HepG2 (cell line): ENCODE measurements around the gene YBX2. TPM values are rescaled to one million over a fixed set of nuclear protein-coding genes. Genes with fewer than 3 reads are reported as not detected.

ENCODE experiments used
- ADNP ChIP-seq: sonication (generic); formaldehyde crosslinking; IDR thresholded peaks from 2 replicates; pipeline ENCODE4 v1.4.0; 2020; ENCODE audit warnings: missing genetic modification reagents
- BCL3 ChIP-seq: sonication (generic); formaldehyde crosslinking; IDR thresholded peaks from 2 replicates; pipeline ENCODE4 v1.5.1; 2020; ENCODE audit warnings: mild to moderate bottlenecking, missing genetic modification reagents, moderate library complexity
- BORCS8-MEF2B ChIP-seq: sonication (generic); formaldehyde crosslinking; IDR thresholded peaks from 2 replicates; pipeline ENCODE4 v1.8.0; 2022; ENCODE audit warnings: mild to moderate bottlenecking, missing genetic modification reagents
- CREB1 ChIP-seq, 2 experiments: fragments of 450-650 bp in 1 of 2; IDR thresholded peaks; 2 replicates each; pipeline ENCODE4 v1.6.1; 2016 to 2017; ENCODE audit warnings: control low read depth in 1 of 2, mild to moderate bottlenecking in 1 of 2, missing compliant biosample characterization in 1 of 2, missing genetic modification characterization in 1 of 2
- HIVEP1 ChIP-seq: sonication (generic); formaldehyde crosslinking; IDR thresholded peaks from 2 replicates; pipeline ENCODE4 v1.4.0; 2020; ENCODE audit warnings: mild to moderate bottlenecking, missing genetic modification reagents
- HNF4A ChIP-seq: sonication (generic); formaldehyde crosslinking; IDR thresholded peaks from 2 replicates; pipeline ENCODE4 v1.4.0; 2020; ENCODE audit warnings: missing genetic modification reagents
- HNRNPK ChIP-seq: fragments of 200-400 bp; formaldehyde crosslinking; IDR thresholded peaks from 2 replicates; pipeline ENCODE4 v1.6.1; 2018; ENCODE audit warnings: low read length, low read depth, moderate library complexity, mild to moderate bottlenecking; ENCODE audit not compliant: poor library complexity, severe bottlenecking
- IRF9 ChIP-seq: sonication (generic); formaldehyde crosslinking; IDR thresholded peaks from 2 replicates; pipeline ENCODE4 v1.8.0; 2022; ENCODE audit warnings: missing genetic modification reagents, mild to moderate bottlenecking, borderline replicate concordance
- KLF12 ChIP-seq: sonication (generic); formaldehyde crosslinking; IDR thresholded peaks from 2 replicates; pipeline ENCODE4 v1.4.0; 2020; ENCODE audit warnings: missing genetic modification reagents, borderline replicate concordance
- MTERF4 ChIP-seq: sonication (generic); formaldehyde crosslinking; IDR thresholded peaks from 2 replicates; pipeline ENCODE4 v1.8.0; 2023; ENCODE audit warnings: mild to moderate bottlenecking, missing genetic modification reagents
- MXD1 ChIP-seq: sonication (generic); formaldehyde crosslinking; IDR thresholded peaks from 2 replicates; pipeline ENCODE4 v1.4.0; 2020; ENCODE audit warnings: mild to moderate bottlenecking, missing genetic modification reagents
- NR1H2 ChIP-seq: sonication (generic); formaldehyde crosslinking; IDR thresholded peaks from 2 replicates; pipeline ENCODE4 v1.8.1; 2022; ENCODE audit warnings: low read depth, missing genetic modification reagents, borderline replicate concordance
- PREB ChIP-seq: sonication (generic); formaldehyde crosslinking; IDR thresholded peaks from 2 replicates; pipeline ENCODE4 v1.4.0; 2020; ENCODE audit warnings: missing genetic modification reagents
- TBL1XR1 ChIP-seq: fragments of 150-350 bp; IDR thresholded peaks from 2 replicates; pipeline ENCODE4 v1.6.1; 2014; ENCODE audit warnings: borderline replicate concordance, low read length; ENCODE audit not compliant: partially characterized antibody
- THAP7 ChIP-seq: sonication (generic); formaldehyde crosslinking; IDR thresholded peaks from 2 replicates; pipeline ENCODE4 v1.8.1; 2023; ENCODE audit warnings: mild to moderate bottlenecking, missing genetic modification reagents
- ZMAT3 ChIP-seq: sonication (generic); formaldehyde crosslinking; conservative IDR thresholded peaks from 2 replicates; pipeline ENCODE4 v1.7.0; 2021; ENCODE audit warnings: missing genetic modification reagents
- ZNF121 ChIP-seq: sonication (generic); formaldehyde crosslinking; IDR thresholded peaks from 2 replicates; pipeline ENCODE4 v1.5.0; 2020; ENCODE audit warnings: mild to moderate bottlenecking, missing genetic modification reagents
- ZNF143 ChIP-seq: sonication (generic); formaldehyde crosslinking; IDR thresholded peaks from 2 replicates; pipeline ENCODE4 v1.4.0; 2020; ENCODE audit warnings: missing genetic modification reagents
- ZNF354B ChIP-seq: sonication (generic); formaldehyde crosslinking; IDR thresholded peaks from 2 replicates; pipeline ENCODE4 v1.8.0; 2022; ENCODE audit warnings: mild to moderate bottlenecking, missing genetic modification reagents
- ZNF383 ChIP-seq: sonication (generic); formaldehyde crosslinking; IDR thresholded peaks from 2 replicates; pipeline ENCODE4 v1.4.0; 2020; ENCODE audit warnings: missing genetic modification reagents, mild to moderate bottlenecking, borderline replicate concordance
- ZNF430 ChIP-seq: sonication (generic); formaldehyde crosslinking; IDR thresholded peaks from 2 replicates; pipeline ENCODE4 v1.9.0; 2021; ENCODE audit warnings: mild to moderate bottlenecking, missing genetic modification reagents
- ZNF570 ChIP-seq: sonication (generic); formaldehyde crosslinking; IDR thresholded peaks from 2 replicates; pipeline ENCODE4 v1.4.0; 2020; ENCODE audit warnings: mild to moderate bottlenecking, missing genetic modification reagents, borderline replicate concordance
- ZNF598 ChIP-seq: sonication (generic); formaldehyde crosslinking; IDR thresholded peaks from 2 replicates; pipeline ENCODE4 v1.5.1; 2020; ENCODE audit warnings: mild to moderate bottlenecking, missing genetic modification reagents, borderline replicate concordance
- polyA plus RNA-seq, 8 experiments: library from polyadenylated mRNA; depleted of rRNA in 3 of 8; stranded (reverse) in 7 of 8; unstranded in 1 of 8; fragments of >200 nt; fragmentation: Illumina TruSeq in 4 of 8; extraction: Trizol in 4 of 8; gene quantifications; 2 replicates each; pipeline versions ENCODE4 v1.2.1 to v1.2.3, GENCODE V29; 2011 to 2016; ENCODE audit warnings: low read depth in 4 of 8, missing spikeins in 1 of 8, mixed read lengths in 1 of 8; ENCODE audit not compliant: insufficient read depth in 1 of 8
- total RNA-seq, 5 experiments: library from RNA; depleted of rRNA; stranded (reverse); fragments of >200 nt; fragmentation: Illumina TruSeq; extraction: Trizol; gene quantifications; 2 replicates each; pipeline ENCODE4 v1.2.3, GENCODE V29; 2016; ENCODE audit warnings: low read depth in 1 of 5

YBX2 gene
- total and polyA plus RNA-seq, 2 of the 13 experiments (the other 11 are each of a cell fraction or from before 2014, with no cell fraction given), result 0.12 to 0.22 TPM

- TF ChIP-seq MXD1 (peak; percentile 78), BORCS8-MEF2B (CRISPR knock-in tag) (peak; percentile 85), IRF9 (CRISPR knock-in tag) (no peak; the same call in 1 of the 2 replicates), ZNF430 (CRISPR knock-in tag) (peak; percentile 79; the same call in 1 of the 2 replicates), ADNP (CRISPR knock-in tag) (no peak), ZMAT3 (CRISPR knock-in tag) (no peak), MTERF4 (CRISPR knock-in tag) (no peak; the same call in 1 of the 2 replicates), PREB (CRISPR knock-in tag) (no peak), ZNF570 (CRISPR knock-in tag) (no peak), HIVEP1 (CRISPR knock-in tag) (peak; percentile 78), KLF12 (CRISPR knock-in tag) (no peak), ZNF383 (no peak), ZNF598 (CRISPR knock-in tag) (no peak), ZNF121 (CRISPR knock-in tag) (no peak), THAP7 (CRISPR knock-in tag) (no peak), NR1H2 (CRISPR knock-in tag) (no peak), ZNF354B (CRISPR knock-in tag) (no peak), HNF4A (CRISPR knock-in tag) (peak; percentile 68), ZNF143 (CRISPR knock-in tag) (peak; percentile 70), HNRNPK (peak; percentile 46), CREB1 (IDR thresholded peaks at IDR 0.05) (peak; percentile 99), CREB1 (CRISPR knock-in tag; IDR thresholded peaks at IDR 0.05) (peak; percentile 98), TBL1XR1 (peak; percentile 28), BCL3 (no peak)
Measured at GRCh38 chr17:7252176-7253043, 42.0 kb downstream of the YBX2 start, which contains the start of gene ELP5 (continued).
